WTC11 (cell line): ENCODE data around the gene UBE2K. TPM values are rescaled to one million over a fixed set of nuclear protein-coding genes. Genes with fewer than 3 reads are reported as not detected.

Experiments
- ATAC-seq: fragments of 200-7000 bp; cut with Tn5 transposase; 2 replicates; pipeline ENCODE4 v1.10.0; 2021; ENCODE audit warnings: mild to moderate bottlenecking, moderate library complexity
- CTCF ChIA-PET: fragments of 300-600 bp; sonication (Branson Sonifier 250); formaldehyde crosslinking; loops from one replicate; lab custom pipeline; 2021; ENCODE audit warnings: antibody characterized with exemption; lab: Charles Lee
- POLR2A ChIA-PET: fragments of 350-600 bp; sonication (Branson Sonifier 250); formaldehyde crosslinking; loops from one replicate; lab custom pipeline; 2021; ENCODE audit warnings: antibody characterized with exemption; lab: Charles Lee
- DNase-seq: peaks from one replicate; pipeline ENCODE4 v3.0.0; 2021; ENCODE audit warnings: low spot score
- H3K27ac Mint-ChIP-seq: 2 replicates; pipeline ENCODE4 v1.8.0; 2021; ENCODE audit warnings: mixed read lengths
- H3K27me3 Mint-ChIP-seq: 2 replicates; pipeline ENCODE4 v1.8.0; 2021; ENCODE audit warnings: low read depth, mild to moderate bottlenecking, moderate library complexity, mixed read lengths
- H3K36me3 Mint-ChIP-seq: 2 replicates; pipeline ENCODE4 v1.8.0; 2021; ENCODE audit warnings: mixed read lengths
- H3K4me1 Mint-ChIP-seq: 2 replicates; pipeline ENCODE4 v1.8.0; 2022; ENCODE audit warnings: mixed read lengths
- H3K4me3 Mint-ChIP-seq: 2 replicates; pipeline ENCODE4 v1.8.0; 2021; ENCODE audit warnings: mild to moderate bottlenecking, moderate library complexity, mixed read lengths
- H3K9me3 Mint-ChIP-seq: 2 replicates; pipeline ENCODE4 v1.8.0; 2021; ENCODE audit warnings: mixed read lengths
- AFF4 ChIP-seq: sonication (generic); formaldehyde crosslinking; IDR thresholded peaks from 2 replicates; pipeline ENCODE4 v1.8.1; 2023; ENCODE audit warnings: mild to moderate bottlenecking, missing genetic modification reagents, borderline replicate concordance
- CREB1 ChIP-seq: sonication (generic); formaldehyde crosslinking; IDR thresholded peaks from 2 replicates; pipeline ENCODE4 v1.8.0; 2023; ENCODE audit warnings: mild to moderate bottlenecking, missing genetic modification reagents
- CREM ChIP-seq: sonication (generic); formaldehyde crosslinking; IDR thresholded peaks from 2 replicates; pipeline ENCODE4 v1.8.1; 2022; ENCODE audit warnings: mild to moderate bottlenecking, missing genetic modification reagents, moderate library complexity
- ESRRA ChIP-seq: sonication (generic); formaldehyde crosslinking; IDR thresholded peaks from 2 replicates; pipeline ENCODE4 v1.8.1; 2022; ENCODE audit warnings: mild to moderate bottlenecking, missing genetic modification reagents, borderline replicate concordance
- FOXK1 ChIP-seq: sonication (generic); formaldehyde crosslinking; IDR thresholded peaks from 2 replicates; pipeline ENCODE4 v1.8.0; 2022; ENCODE audit warnings: mild to moderate bottlenecking, moderate library complexity, missing genetic modification reagents
- FOXP1 ChIP-seq: sonication (generic); formaldehyde crosslinking; IDR thresholded peaks from 2 replicates; pipeline ENCODE4 v1.8.0; 2022; ENCODE audit warnings: missing genetic modification reagents, mild to moderate bottlenecking, moderate library complexity, borderline replicate concordance
- IRF1 ChIP-seq: sonication (generic); formaldehyde crosslinking; IDR thresholded peaks from 2 replicates; pipeline ENCODE4 v1.8.0; 2023; ENCODE audit warnings: missing genetic modification reagents
- IRF2 ChIP-seq: sonication (generic); formaldehyde crosslinking; IDR thresholded peaks from 2 replicates; pipeline ENCODE4 v1.8.0; 2022; ENCODE audit warnings: low read depth, missing genetic modification reagents, borderline replicate concordance
- JAZF1 ChIP-seq: fragments of 250-450 bp; sonication (Bioruptor Pico); IDR thresholded peaks from 2 replicates; pipeline ENCODE4 v1.9.0; 2021; ENCODE audit warnings: moderate library complexity, mild to moderate bottlenecking, inconsistent platforms
- MAX ChIP-seq: sonication (generic); formaldehyde crosslinking; IDR thresholded peaks from 2 replicates; pipeline ENCODE4 v1.8.0; 2022; ENCODE audit warnings: mild to moderate bottlenecking, missing genetic modification reagents
- MYBL2 ChIP-seq: sonication (generic); formaldehyde crosslinking; IDR thresholded peaks from 2 replicates; pipeline ENCODE4 v1.8.1; 2023; ENCODE audit warnings: mild to moderate bottlenecking, moderate library complexity, missing genetic modification reagents
- SOX15 ChIP-seq: fragments of 250-450 bp; sonication (Bioruptor Pico); IDR thresholded peaks from 2 replicates; pipeline ENCODE4 v1.9.0; 2021; ENCODE audit warnings: mild to moderate bottlenecking
- USF2 ChIP-seq: sonication (generic); formaldehyde crosslinking; IDR thresholded peaks from 2 replicates; pipeline ENCODE4 v1.8.1; 2023; ENCODE audit warnings: mild to moderate bottlenecking, missing genetic modification reagents, moderate library complexity
- ZNF121 ChIP-seq: sonication (generic); formaldehyde crosslinking; IDR thresholded peaks from 2 replicates; pipeline ENCODE4 v1.8.0; 2023; ENCODE audit warnings: missing genetic modification reagents
- ZNF263 ChIP-seq: sonication (generic); formaldehyde crosslinking; IDR thresholded peaks from 2 replicates; pipeline ENCODE4 v1.8.1; 2022; ENCODE audit warnings: low read depth, mild to moderate bottlenecking, moderate library complexity, missing genetic modification reagents
- ZNF396 ChIP-seq: fragments of 250-450 bp; sonication (Bioruptor Pico); IDR thresholded peaks from 2 replicates; pipeline ENCODE4 v1.8.0; 2021; ENCODE audit warnings: mild to moderate bottlenecking, moderate library complexity, borderline replicate concordance
- ZNF425 ChIP-seq: fragments of 250-450 bp; sonication (Bioruptor Pico); conservative IDR thresholded peaks from 2 replicates; pipeline ENCODE4 v1.9.0; 2021; ENCODE audit warnings: mild to moderate bottlenecking
- total RNA-seq: library from RNA; stranded (reverse); gene quantifications from 3 replicates; pipeline ENCODE4 v1.2.3, GENCODE V29; 2021
- TF ChIP-seq, protein P1 (sequence below): sonication (generic); formaldehyde crosslinking; IDR thresholded peaks from 2 replicates; pipeline ENCODE4 v1.8.0; 2023; ENCODE audit warnings: missing genetic modification reagents, mild to moderate bottlenecking, borderline replicate concordance
- TF ChIP-seq, protein P2 (sequence below): fragments of 250-450 bp; sonication (Bioruptor Pico); IDR thresholded peaks from 2 replicates; pipeline ENCODE4 v2.1.2; 2022; ENCODE audit warnings: mild to moderate bottlenecking, moderate library complexity
- TF ChIP-seq, protein P3 (sequence below): sonication (generic); formaldehyde crosslinking; IDR thresholded peaks from 2 replicates; pipeline ENCODE4 v1.8.1; 2023; ENCODE audit warnings: mild to moderate bottlenecking, missing genetic modification reagents, moderate library complexity

Gene UBE2K
- total RNA-seq, 1 experiment from 2014 or later: 135 TPM

DNA sequence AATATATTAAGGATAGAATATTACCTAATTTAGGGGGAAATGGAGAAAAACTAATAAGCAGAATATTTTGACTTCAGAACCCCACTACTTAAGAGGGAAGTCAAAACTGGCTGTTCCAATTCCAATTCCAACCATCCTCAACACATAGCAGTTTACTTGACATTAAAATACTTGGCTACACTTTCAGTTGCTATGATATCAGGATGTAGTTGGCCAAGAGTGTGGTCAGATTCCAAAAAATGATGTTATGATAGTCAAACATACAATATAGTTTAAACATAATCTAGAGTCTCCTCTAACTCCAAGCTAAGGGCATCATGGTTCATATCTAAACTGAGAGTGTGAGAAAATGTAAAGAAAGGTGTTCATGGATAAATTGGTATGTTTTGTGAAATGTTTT lies 42.7 kb upstream of the UBE2K start:
- CTCF ChIA-PET: no interaction called here
- no peak for ATAC-seq
- no peaks in the 10 kb centered on the region for H3K36me3 Mint-ChIP-seq

GRCh38 chr4:39655876-39656275 lies 42.1 kb upstream of the UBE2K start:
- POLR2A ChIA-PET: no interaction called here
- CTCF ChIA-PET: no interaction called here
- Mint-ChIP-seq H3K27me3 (no peaks in the 10 kb centered on the region), H3K27ac (no peak overlapping the region), H3K4me1 (no peaks in the 10 kb centered on the region), H3K9me3 (no peaks in the 10 kb centered on the region), H3K4me3 (no peak overlapping the region), H3K36me3 (no peaks in the 10 kb centered on the region)
- ATAC-seq (no peak), DNase-seq (no peak)
- TF ChIP-seq AFF4 (CRISPR knock-in tag) (no peak), FOXK1 (no peak), ZNF263 (CRISPR knock-in tag) (no peak), ZNF425 (no peak), FOXP1 (no peak), IRF1 (CRISPR knock-in tag) (no peak), IRF2 (CRISPR knock-in tag) (no peak), JAZF1 (no peak), ZNF121 (CRISPR knock-in tag) (no peak), ZNF396 (CRISPR knock-in tag) (no peak), ESRRA (CRISPR knock-in tag) (no peak), SOX15 (CRISPR knock-in tag) (no peak)
- TF ChIP-seq, protein P1, sequence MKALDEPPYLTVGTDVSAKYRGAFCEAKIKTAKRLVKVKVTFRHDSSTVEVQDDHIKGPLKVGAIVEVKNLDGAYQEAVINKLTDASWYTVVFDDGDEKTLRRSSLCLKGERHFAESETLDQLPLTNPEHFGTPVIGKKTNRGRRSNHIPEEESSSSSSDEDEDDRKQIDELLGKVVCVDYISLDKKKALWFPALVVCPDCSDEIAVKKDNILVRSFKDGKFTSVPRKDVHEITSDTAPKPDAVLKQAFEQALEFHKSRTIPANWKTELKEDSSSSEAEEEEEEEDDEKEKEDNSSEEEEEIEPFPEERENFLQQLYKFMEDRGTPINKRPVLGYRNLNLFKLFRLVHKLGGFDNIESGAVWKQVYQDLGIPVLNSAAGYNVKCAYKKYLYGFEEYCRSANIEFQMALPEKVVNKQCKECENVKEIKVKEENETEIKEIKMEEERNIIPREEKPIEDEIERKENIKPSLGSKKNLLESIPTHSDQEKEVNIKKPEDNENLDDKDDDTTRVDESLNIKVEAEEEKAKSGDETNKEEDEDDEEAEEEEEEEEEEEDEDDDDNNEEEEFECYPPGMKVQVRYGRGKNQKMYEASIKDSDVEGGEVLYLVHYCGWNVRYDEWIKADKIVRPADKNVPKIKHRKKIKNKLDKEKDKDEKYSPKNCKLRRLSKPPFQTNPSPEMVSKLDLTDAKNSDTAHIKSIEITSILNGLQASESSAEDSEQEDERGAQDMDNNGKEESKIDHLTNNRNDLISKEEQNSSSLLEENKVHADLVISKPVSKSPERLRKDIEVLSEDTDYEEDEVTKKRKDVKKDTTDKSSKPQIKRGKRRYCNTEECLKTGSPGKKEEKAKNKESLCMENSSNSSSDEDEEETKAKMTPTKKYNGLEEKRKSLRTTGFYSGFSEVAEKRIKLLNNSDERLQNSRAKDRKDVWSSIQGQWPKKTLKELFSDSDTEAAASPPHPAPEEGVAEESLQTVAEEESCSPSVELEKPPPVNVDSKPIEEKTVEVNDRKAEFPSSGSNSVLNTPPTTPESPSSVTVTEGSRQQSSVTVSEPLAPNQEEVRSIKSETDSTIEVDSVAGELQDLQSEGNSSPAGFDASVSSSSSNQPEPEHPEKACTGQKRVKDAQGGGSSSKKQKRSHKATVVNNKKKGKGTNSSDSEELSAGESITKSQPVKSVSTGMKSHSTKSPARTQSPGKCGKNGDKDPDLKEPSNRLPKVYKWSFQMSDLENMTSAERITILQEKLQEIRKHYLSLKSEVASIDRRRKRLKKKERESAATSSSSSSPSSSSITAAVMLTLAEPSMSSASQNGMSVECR (CRISPR knock-in tag): no peak

More for the DNA sequence above, 42.7 kb upstream of the UBE2K start:
- no peak for DNase-seq
- TF ChIP-seq, protein P2, sequence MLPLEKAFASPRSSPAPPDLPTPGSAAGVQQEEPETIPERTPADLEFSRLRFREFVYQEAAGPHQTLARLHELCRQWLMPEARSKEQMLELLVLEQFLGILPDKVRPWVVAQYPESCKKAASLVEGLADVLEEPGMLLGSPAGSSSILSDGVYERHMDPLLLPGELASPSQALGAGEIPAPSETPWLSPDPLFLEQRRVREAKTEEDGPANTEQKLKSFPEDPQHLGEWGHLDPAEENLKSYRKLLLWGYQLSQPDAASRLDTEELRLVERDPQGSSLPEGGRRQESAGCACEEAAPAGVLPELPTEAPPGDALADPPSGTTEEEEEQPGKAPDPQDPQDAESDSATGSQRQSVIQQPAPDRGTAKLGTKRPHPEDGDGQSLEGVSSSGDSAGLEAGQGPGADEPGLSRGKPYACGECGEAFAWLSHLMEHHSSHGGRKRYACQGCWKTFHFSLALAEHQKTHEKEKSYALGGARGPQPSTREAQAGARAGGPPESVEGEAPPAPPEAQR (CRISPR knock-in tag): no peak
- no peak for TF ChIP-seq IRF2 (CRISPR knock-in tag)
- TF ChIP-seq, protein P3, sequence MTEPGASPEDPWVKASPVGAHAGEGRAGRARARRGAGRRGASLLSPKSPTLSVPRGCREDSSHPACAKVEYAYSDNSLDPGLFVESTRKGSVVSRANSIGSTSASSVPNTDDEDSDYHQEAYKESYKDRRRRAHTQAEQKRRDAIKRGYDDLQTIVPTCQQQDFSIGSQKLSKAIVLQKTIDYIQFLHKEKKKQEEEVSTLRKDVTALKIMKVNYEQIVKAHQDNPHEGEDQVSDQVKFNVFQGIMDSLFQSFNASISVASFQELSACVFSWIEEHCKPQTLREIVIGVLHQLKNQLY (CRISPR knock-in tag): no peak
- TF ChIP-seq ZNF263 (CRISPR knock-in tag): no peak
- TF ChIP-seq CREM (CRISPR knock-in tag): no peak
- no peak for TF ChIP-seq MAX (CRISPR knock-in tag)
- no peak for TF ChIP-seq MYBL2 (CRISPR knock-in tag)
- no peak for TF ChIP-seq CREB1 (CRISPR knock-in tag)
- no peak for TF ChIP-seq USF2 (CRISPR knock-in tag)
- TF ChIP-seq, all 79 proteins: peak for 0
- Mint-ChIP-seq H3K4me1 (no peaks in the 10 kb centered on the region), H3K27ac (no peak overlapping the region), H3K27me3 (no peaks in the 10 kb centered on the region), H3K4me3 (no peak overlapping the region), H3K9me3 (no peaks in the 10 kb centered on the region)
- POLR2A ChIA-PET: no interaction called here
